Measurements from ENCODE around the gene ITGA11.

GRCh38 chr15:68311859-68312557 lies 120.0 kb downstream of the ITGA11 start:
- TF ChIP-seq CTCF (conservative IDR thresholded peaks at IDR 0.05; ENCODE audit: low read depth in 2 of 2) (no peak), JUNB (IDR thresholded peaks at IDR 0.05; ENCODE audit: unreplicated experiment) (no peak), ZNF331 (CRISPR knock-in tag; IDR thresholded peaks at IDR 0.05; ENCODE audit: low read depth) (no peak)

Measured in GM23338 (cell line).